GM12878 (cell line): Measurements from ENCODE around the gene SEL1L2.

Source experiments
- BRCA1 ChIP-seq: IDR thresholded peaks from 2 replicates; pipeline ENCODE4 v1.6.1; 2011; ENCODE audit warnings: low read depth, low read length, improper control_type of control experiment
- EP300 ChIP-seq, 2 experiments: fragments of 150-350 bp in 1 of 2; IDR thresholded peaks; 2 replicates each; pipeline ENCODE4 v1.6.1; 2011 to 2012; ENCODE audit warnings: low read depth in 2 of 2, low read length in 2 of 2, borderline replicate concordance in 1 of 2, improper control_type of control experiment in 1 of 2, inconsistent platforms in 1 of 2; ENCODE audit not compliant: control insufficient read depth in 1 of 2
- PML ChIP-seq: IDR thresholded peaks from 2 replicates; pipeline ENCODE4 v1.6.1; 2012; ENCODE audit warnings: low read length, inconsistent platforms
- POLR2A ChIP-seq: IDR thresholded peaks from 2 replicates; pipeline ENCODE4 v1.6.1; 2011; ENCODE audit warnings: low read depth, mild to moderate bottlenecking, low read length
- RBBP5 ChIP-seq: fragments of 200-600 bp; sonication (generic); conservative IDR thresholded peaks from 2 replicates; pipeline ENCODE4 v1.6.1; 2016
- SREBF2 ChIP-seq: IDR thresholded peaks from 2 replicates; pipeline ENCODE4 v1.6.1; 2012; ENCODE audit warnings: mild to moderate bottlenecking, low read length
- TF ChIP-seq, protein P1 (sequence below), 3 experiments: IDR thresholded peaks in 2 of 3; conservative IDR thresholded peaks in 1 of 3; 2 replicates each; pipeline ENCODE4 v1.5.1; 2011; ENCODE audit warnings: low read depth in 3 of 3, low read length in 3 of 3, mild to moderate bottlenecking in 3 of 3, control low read depth in 2 of 3, moderate library complexity in 2 of 3, inconsistent platforms in 1 of 3, mixed read lengths in 1 of 3; ENCODE audit not compliant: control insufficient read depth in 2 of 3, insufficient read depth in 1 of 3; ENCODE audit errors: extremely low read depth in 1 of 3
- TF ChIP-seq, protein P2 (sequence below): IDR thresholded peaks from 2 replicates; pipeline ENCODE4 v1.6.1; 2012; ENCODE audit warnings: low read depth, low read length, improper control_type of control experiment

DNA sequence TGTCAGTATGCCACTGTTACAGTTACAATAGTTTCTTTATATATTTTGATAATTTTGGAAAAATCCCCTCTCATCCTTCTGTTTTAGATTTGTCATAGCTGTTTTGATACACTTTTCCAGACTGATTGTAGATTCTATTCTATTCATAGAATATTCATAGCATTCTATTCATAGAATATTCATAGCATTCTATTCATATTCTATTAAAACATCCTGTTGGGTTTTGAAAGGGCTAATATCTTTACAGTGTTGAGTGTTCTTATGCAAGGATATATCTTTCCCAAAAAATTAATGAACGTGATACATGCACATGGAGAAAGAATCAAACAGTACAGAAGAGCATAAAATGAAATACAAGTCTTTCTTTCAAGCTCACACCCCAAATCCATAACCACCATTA lies 42.9 kb upstream of the SEL1L2 start:
- TF ChIP-seq SREBF2 (no peak), POLR2A (no peak), BRCA1 (no peak), PML (no peak), RBBP5 (no peak), EP300 (IDR thresholded peaks at IDR 0.05; ENCODE audit: borderline replicate concordance in 1 of 2, control insufficient read depth in 1 of 2, low read depth in 2 of 2, low read length in 2 of 2) (no peak)
- TF ChIP-seq, protein P1, sequence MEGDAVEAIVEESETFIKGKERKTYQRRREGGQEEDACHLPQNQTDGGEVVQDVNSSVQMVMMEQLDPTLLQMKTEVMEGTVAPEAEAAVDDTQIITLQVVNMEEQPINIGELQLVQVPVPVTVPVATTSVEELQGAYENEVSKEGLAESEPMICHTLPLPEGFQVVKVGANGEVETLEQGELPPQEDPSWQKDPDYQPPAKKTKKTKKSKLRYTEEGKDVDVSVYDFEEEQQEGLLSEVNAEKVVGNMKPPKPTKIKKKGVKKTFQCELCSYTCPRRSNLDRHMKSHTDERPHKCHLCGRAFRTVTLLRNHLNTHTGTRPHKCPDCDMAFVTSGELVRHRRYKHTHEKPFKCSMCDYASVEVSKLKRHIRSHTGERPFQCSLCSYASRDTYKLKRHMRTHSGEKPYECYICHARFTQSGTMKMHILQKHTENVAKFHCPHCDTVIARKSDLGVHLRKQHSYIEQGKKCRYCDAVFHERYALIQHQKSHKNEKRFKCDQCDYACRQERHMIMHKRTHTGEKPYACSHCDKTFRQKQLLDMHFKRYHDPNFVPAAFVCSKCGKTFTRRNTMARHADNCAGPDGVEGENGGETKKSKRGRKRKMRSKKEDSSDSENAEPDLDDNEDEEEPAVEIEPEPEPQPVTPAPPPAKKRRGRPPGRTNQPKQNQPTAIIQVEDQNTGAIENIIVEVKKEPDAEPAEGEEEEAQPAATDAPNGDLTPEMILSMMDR (IDR thresholded peaks at IDR 0.05 in 2 of 3, conservative IDR thresholded peaks at IDR 0.05 in 1 of 3; ENCODE audit: control insufficient read depth in 2 of 3, extremely low read depth in 1 of 3, insufficient read depth in 1 of 3, low read depth in 3 of 3, low read length in 3 of 3) = no peak
- TF ChIP-seq, protein P2, sequence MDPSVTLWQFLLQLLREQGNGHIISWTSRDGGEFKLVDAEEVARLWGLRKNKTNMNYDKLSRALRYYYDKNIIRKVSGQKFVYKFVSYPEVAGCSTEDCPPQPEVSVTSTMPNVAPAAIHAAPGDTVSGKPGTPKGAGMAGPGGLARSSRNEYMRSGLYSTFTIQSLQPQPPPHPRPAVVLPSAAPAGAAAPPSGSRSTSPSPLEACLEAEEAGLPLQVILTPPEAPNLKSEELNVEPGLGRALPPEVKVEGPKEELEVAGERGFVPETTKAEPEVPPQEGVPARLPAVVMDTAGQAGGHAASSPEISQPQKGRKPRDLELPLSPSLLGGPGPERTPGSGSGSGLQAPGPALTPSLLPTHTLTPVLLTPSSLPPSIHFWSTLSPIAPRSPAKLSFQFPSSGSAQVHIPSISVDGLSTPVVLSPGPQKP = no peak
